Measurements from ENCODE around the gene GNPTAB. TPM values are rescaled to one million over a fixed set of nuclear protein-coding genes. Genes with fewer than 3 reads are reported as not detected.
A peak's percentile ranks its signal among the peaks of the same experiment; 100 is the strongest.

The GNPTAB gene
- total and polyA plus RNA-seq, 2 of the 13 experiments (the other 11 are each of a cell fraction or from before 2014, with no cell fraction given): 13.6 to 19.4 TPM

DNA sequence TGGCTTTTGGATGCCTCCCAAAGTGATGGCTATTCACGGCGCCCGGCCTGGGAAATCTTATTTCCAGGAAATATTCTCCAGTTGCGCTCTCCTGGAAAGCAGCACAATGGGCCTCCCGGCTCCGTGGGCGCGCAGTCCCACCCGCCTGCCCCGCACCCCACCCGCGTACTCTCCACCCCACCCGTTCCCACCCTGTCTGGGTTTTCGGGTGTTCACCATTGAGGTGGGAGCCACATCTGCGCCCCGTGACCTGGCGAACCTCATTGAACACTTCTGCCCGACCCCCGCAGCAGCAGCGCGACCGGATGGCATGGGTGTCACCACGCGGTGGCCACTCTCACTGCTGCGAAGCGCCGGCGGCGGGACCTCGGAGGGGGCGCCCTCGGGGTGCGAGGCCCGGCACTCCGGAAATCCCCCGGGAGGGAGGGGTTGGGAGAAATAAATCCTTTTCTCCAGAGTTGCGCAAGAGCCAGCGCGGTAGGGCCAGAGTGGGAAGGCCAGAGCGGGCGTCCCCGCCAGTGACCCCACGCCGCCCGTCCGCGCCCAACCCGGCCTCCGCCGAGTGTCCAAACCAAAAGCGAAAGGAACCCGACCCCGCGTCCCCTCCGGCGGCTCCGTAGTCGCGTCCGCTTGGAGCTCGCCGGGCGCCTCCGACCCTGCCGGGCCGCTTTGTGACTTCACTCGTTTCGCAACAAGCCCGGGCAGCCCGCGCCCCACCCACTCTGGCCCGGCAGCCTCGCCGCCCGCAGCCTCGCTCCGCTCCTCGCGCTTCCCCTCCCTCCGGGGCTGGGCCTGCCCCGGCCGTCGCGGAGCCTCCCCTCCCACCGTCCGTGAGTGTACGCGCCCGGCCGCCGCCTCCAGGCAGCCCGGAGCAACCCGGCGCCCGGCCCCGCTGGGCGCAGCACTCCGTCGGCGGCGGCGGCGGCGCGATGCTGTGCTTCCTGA is 46.4 kb upstream of the GNPTAB start, which contains the start of gene DRAM1 (continued):
- TF ChIP-seq ZNF788 (CRISPR knock-in tag; IDR thresholded peaks at IDR 0.05; ENCODE audit: borderline replicate concordance): no peak
- peak; percentile 94 for TF ChIP-seq KMT2A (CRISPR knock-in tag; IDR thresholded peaks at IDR 0.05)
- no peak for TF ChIP-seq ZNF557 (CRISPR knock-in tag; IDR thresholded peaks at IDR 0.05)
- no peak for TF ChIP-seq ZNF512B (CRISPR knock-in tag; IDR thresholded peaks at IDR 0.05; ENCODE audit: borderline replicate concordance)
- TF ChIP-seq ZMAT5 (CRISPR knock-in tag; IDR thresholded peaks at IDR 0.05; ENCODE audit: borderline replicate concordance, low read depth): no peak
- no peak for TF ChIP-seq ZNF589 (CRISPR knock-in tag; conservative IDR thresholded peaks at IDR 0.05)
- TF ChIP-seq RNF2 (conservative IDR thresholded peaks at IDR 0.05; ENCODE audit: low read depth): 0 out of 2 replicates have a peak, but pooled peaks have one; percentile 39
- TF ChIP-seq, protein P1, sequence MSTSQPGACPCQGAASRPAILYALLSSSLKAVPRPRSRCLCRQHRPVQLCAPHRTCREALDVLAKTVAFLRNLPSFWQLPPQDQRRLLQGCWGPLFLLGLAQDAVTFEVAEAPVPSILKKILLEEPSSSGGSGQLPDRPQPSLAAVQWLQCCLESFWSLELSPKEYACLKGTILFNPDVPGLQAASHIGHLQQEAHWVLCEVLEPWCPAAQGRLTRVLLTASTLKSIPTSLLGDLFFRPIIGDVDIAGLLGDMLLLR (CRISPR knock-in tag; IDR thresholded peaks at IDR 0.05): peak; percentile 75; the same call in 1 of the 2 replicates
- TF ChIP-seq PHF20 (CRISPR knock-in tag; IDR thresholded peaks at IDR 0.05): peak; percentile 47; the same call in 1 of the 2 replicates
- TF ChIP-seq NFKBIZ (CRISPR knock-in tag; IDR thresholded peaks at IDR 0.05): 0 out of 2 replicates have a peak, but pooled peaks have one; percentile 60
- TF ChIP-seq, protein P2, sequence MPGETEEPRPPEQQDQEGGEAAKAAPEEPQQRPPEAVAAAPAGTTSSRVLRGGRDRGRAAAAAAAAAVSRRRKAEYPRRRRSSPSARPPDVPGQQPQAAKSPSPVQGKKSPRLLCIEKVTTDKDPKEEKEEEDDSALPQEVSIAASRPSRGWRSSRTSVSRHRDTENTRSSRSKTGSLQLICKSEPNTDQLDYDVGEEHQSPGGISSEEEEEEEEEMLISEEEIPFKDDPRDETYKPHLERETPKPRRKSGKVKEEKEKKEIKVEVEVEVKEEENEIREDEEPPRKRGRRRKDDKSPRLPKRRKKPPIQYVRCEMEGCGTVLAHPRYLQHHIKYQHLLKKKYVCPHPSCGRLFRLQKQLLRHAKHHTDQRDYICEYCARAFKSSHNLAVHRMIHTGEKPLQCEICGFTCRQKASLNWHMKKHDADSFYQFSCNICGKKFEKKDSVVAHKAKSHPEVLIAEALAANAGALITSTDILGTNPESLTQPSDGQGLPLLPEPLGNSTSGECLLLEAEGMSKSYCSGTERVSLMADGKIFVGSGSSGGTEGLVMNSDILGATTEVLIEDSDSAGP (CRISPR knock-in tag; IDR thresholded peaks at IDR 0.05; ENCODE audit: borderline replicate concordance): peak; percentile 76; the same call in 1 of the 2 replicates
- 0 out of 2 replicates have a peak, but pooled peaks have one; percentile 19 for TF ChIP-seq HIC2 (CRISPR knock-in tag; IDR thresholded peaks at IDR 0.05; ENCODE audit: low read depth)
- TF ChIP-seq KLF15 (CRISPR knock-in tag; IDR thresholded peaks at IDR 0.05; ENCODE audit: borderline replicate concordance): peak; percentile 24; the same call in 1 of the 2 replicates
- TF ChIP-seq LCORL (IDR thresholded peaks at IDR 0.05): no peak
- TF ChIP-seq LCORL (CRISPR knock-in tag; IDR thresholded peaks at IDR 0.05): peak; percentile 82
- TF ChIP-seq JARID2 (CRISPR knock-in tag; IDR thresholded peaks at IDR 0.05; ENCODE audit: insufficient replicate concordance): no peak
- no peak for TF ChIP-seq MTA3 (CRISPR knock-in tag; IDR thresholded peaks at IDR 0.05)
- TF ChIP-seq, protein P3, sequence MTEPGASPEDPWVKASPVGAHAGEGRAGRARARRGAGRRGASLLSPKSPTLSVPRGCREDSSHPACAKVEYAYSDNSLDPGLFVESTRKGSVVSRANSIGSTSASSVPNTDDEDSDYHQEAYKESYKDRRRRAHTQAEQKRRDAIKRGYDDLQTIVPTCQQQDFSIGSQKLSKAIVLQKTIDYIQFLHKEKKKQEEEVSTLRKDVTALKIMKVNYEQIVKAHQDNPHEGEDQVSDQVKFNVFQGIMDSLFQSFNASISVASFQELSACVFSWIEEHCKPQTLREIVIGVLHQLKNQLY (CRISPR knock-in tag; IDR thresholded peaks at IDR 0.05): no peak
- TF ChIP-seq ZNF432 (CRISPR knock-in tag; IDR thresholded peaks at IDR 0.05; ENCODE audit: borderline replicate concordance): no peak
- TF ChIP-seq ZSCAN30 (CRISPR knock-in tag; IDR thresholded peaks at IDR 0.05): peak; percentile 92; the same call in 1 of the 2 replicates
